Measurements from ENCODE around the gene PACRG.

PACRG gene

GRCh38 chr6:163342571-163343539 lies 615.1 kb downstream of the PACRG start:
- DNase-seq (ENCODE audit: low read depth in 2 of 2, low spot score in 1 of 2) = no peak

DNA sequence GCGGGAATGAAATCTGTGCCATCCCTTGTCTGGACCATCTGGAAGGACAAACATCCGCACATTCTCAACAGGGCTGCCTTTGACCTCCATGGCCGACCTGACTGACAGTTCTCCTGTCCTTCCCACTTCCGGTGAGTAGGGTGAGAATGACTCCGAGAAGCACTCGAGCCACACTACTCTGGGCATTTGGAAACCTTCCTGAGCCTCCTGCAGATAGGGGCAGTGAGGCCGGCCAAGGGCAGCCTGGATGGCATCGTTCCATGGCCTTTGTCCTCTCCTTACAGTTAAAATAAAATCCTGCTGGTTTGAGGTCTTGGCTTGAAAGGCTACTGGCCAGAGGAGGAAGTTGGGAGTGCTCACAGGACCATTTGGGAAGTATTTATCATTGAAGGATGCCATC lies 615.8 kb downstream of the PACRG start:
- no peak for DNase-seq (ENCODE audit: low read depth in 2 of 2, low spot score in 1 of 2)

GRCh38 chr6:163344411-163344810 lies 616.6 kb downstream of the PACRG start:
- no peak for DNase-seq (ENCODE audit: low read depth in 2 of 2, low spot score in 1 of 2)

- DNase-seq (ENCODE audit: low read depth in 2 of 2, low spot score in 1 of 2) = no peak
Observed at GRCh38 chr6:163345931-163346330, 618.2 kb downstream of the PACRG start.

DNA sequence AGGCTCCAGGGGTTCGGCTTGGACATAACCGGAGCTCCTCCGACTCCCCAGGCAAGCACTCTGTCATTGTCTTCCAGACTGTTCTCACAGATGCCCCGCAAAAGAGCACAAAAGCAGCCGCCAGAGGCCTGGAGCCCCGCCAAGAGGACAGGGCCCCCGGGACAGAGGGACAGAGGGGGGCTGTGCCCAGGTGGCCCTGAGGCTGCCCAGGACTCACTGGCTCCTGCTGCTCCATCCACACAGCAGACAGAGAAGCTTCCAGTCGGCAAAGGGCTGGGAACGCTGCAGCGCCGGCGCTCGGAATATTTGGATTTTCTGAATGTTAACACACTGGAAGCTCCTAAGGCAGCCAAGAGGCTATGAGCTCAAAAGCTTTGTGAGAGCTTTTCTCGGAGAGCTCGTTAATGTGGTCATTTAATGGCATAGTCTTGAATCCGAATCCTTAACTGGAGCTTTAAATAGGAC lies 618.8 kb downstream of the PACRG start:
- DNase-seq (ENCODE audit: low read depth in 2 of 2, low spot score in 1 of 2) = no peak

- DNase-seq (ENCODE audit: low read depth in 2 of 2, low spot score in 1 of 2) = no peak
Observed at GRCh38 chr6:163347021-163347446, 619.3 kb downstream of the PACRG start.

GRCh38 chr6:163348789-163349680 lies 621.3 kb downstream of the PACRG start:
- DNase-seq (ENCODE audit: low read depth in 2 of 2, low spot score in 1 of 2) = no peak

DNA sequence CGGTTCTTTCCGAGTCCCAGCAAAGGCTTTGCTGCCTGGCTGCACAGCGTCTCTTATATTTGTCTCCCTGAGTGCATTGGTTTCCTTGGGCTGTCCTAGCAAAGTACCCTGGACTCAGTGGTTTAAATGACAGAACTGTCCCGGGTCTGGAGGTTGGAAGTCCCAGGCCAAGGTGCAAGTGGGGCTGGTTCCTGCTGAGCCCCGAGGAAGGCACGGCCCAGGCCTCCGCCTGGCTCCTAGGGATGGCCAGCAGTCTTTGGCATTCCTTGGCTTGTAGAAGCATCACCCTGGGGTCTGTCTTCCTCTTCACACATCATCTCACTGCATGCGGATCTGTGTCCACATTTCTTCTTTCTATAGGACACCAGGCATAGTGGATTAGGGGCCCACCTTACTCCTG lies 621.9 kb downstream of the PACRG start:
- no peak for DNase-seq (ENCODE audit: low read depth in 2 of 2, low spot score in 1 of 2)

- DNase-seq (ENCODE audit: low read depth in 2 of 2, low spot score in 1 of 2) = no peak
Observed at GRCh38 chr6:163351013-163351412, 623.2 kb downstream of the PACRG start.

GRCh38 chr6:163352011-163352685 lies 624.4 kb downstream of the PACRG start:
- DNase-seq (ENCODE audit: low read depth in 2 of 2, low spot score in 1 of 2) = no peak

GRCh38 chr6:163352966-163353365 lies 625.2 kb downstream of the PACRG start:
- no peak for DNase-seq (ENCODE audit: low read depth in 2 of 2, low spot score in 1 of 2)

- DNase-seq (ENCODE audit: low read depth in 2 of 2, low spot score in 1 of 2) = no peak
Observed at GRCh38 chr6:163354085-163354484, 626.3 kb downstream of the PACRG start.

DNA sequence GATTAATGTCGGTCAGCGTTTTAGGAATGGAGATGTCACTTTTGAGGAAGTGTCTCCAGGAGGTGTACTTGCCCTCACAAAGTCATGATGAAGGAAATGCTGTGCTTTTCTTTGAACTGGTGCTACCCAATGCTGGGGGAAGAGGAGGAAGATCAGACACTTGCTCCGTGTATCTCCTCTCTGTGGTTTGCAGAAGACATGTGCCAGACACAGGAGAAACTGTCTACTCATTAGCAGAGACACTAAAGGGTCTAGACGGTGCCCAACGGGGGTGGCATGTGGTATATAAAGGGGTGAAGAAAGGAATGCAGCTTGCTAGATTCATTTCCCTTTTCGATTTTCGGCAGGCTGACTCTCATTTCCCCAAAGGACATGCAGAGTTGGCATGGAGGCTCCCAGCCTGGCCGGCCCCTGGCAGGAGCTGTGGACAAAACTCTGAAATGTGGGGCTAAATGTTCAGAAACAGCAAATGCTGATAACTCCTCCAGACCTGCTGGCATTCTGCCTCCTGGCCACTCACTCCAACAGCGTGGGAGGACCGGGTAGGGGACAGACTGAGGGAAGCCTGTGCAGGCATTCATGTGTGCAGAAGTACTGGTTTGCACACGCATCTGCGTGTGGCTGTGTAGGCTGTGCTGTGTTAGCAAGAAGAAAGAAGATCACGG lies 627.1 kb downstream of the PACRG start:
- no peak for DNase-seq (ENCODE audit: low read depth in 2 of 2, low spot score in 1 of 2)

GRCh38 chr6:163355426-163355991 lies 627.7 kb downstream of the PACRG start:
- DNase-seq (ENCODE audit: low read depth in 2 of 2, low spot score in 1 of 2) = no peak

DNA sequence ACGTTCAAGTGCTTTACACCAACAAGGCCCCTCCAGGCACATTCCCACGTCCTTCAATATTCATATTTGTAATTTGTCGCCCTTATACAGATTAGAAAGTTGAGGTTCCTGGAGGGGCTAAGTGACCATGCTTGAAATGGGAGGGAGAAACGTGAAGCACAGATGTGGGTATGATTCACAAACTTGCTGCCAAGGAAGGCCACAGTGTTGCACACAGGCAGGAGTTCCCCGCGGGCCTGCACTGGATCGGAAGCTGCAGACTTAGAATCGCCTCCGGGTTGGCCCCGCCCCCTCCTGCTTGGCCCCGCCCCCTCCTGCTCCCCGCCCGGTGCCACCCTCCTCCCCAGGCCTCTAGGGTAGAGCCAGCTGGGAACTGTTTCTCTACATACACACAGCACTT lies 628.5 kb downstream of the PACRG start:
- no peak for DNase-seq (ENCODE audit: low read depth in 2 of 2, low spot score in 1 of 2)

GRCh38 chr6:163356743-163357142 lies 629.0 kb downstream of the PACRG start:
- no peak for DNase-seq (ENCODE audit: low read depth in 2 of 2, low spot score in 1 of 2)

- no peak for DNase-seq (ENCODE audit: low read depth in 2 of 2, low spot score in 1 of 2)
Observed at GRCh38 chr6:163364641-163365040, 636.9 kb downstream of the PACRG start.

Data from stimulated activated CD8-positive, alpha-beta memory T cell treated with anti-CD3 and anti-CD28 coated beads, Interleukin-4, amount 100 ng/mL, for 4 hours (primary cell).